NT2/D1 (cell line): ENCODE results near the gene B4GALT7.

Experiments
- SUZ12 ChIP-seq: IDR thresholded peaks from 2 replicates; pipeline ENCODE4 v1.6.1; 2011; ENCODE audit not compliant: insufficient read length, insufficient read depth; ENCODE audit errors: extremely low read depth
- YY1 ChIP-seq: IDR thresholded peaks from 2 replicates; pipeline ENCODE4 v1.6.1; 2011; ENCODE audit not compliant: insufficient read length, insufficient read depth
- ZNF274 ChIP-seq: IDR thresholded peaks from 2 replicates; pipeline ENCODE4 v1.6.1; 2011; ENCODE audit warnings: mild to moderate bottlenecking, low read depth, low read length

DNA sequence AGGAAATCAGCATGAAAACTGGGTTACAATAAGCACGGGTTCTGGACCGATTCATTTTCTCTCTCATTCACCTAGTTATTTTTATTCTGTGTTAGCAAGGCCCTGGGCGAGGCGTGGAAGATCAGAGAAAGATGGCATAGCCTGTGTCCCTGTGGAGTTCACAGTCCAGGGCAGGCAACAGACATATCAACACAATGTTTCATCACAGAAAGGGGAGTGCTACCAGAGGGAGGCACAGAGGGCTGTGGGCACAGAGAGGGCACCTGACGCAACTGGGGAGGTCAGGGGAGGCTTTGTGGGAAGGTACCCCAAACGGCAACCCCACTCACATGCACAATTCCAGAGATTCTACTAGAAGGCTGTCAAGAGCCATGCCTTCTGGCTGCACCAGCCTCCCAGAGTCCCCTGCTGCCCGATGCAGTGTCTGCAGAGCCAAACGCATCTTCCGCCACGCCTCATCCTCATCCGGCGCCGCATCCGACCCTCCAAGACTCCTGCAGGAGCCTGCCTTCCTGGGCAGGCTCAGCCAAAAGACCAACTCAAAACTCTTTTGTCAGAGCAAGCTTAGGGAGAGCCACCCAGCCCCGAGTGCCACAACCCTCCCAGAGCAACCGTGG is 47.0 kb upstream of the B4GALT7 start:
- TF ChIP-seq ZNF274 (no peak), SUZ12 (no peak), YY1 (no peak)
